Measurements from ENCODE around the gene LRRC75B. TPM values are rescaled to one million over a fixed set of nuclear protein-coding genes. Genes with fewer than 3 reads are reported as not detected.

The LRRC75B gene
- total RNA-seq, 3 donors from 2014 or later (not counting 1 experiment from before 2014, with no cell fraction given), result 1.7 to 4.8 (median 2.3) TPM

- 73% methylated on average over 6 of the region's 6 CpGs for WGBS (ENCODE audit: insufficient coverage)
- H3K4me1 Mint-ChIP-seq, result no peaks in the 10 kb centered on the region
- ATAC-seq, result peak in 1 of 3 donors; percentile 43
- no peak overlapping the region for H3K4me3 Mint-ChIP-seq
- Histone ChIP-seq H3K27ac (ENCODE audit: low read length) (no peak overlapping the region), H3K9me3 (ENCODE audit: control insufficient read depth, insufficient read depth, low read length) (no peaks in the 10 kb centered on the region), H3K27me3 (ENCODE audit: control insufficient read depth, insufficient read depth, low read length) (no peaks in the 10 kb centered on the region), H3K4me1 (ENCODE audit: control insufficient read depth, insufficient read depth, low read length) (peaks cover 12% of the 10 kb centered on the region), H3K36me3 (ENCODE audit: control insufficient read depth, insufficient read depth, low read length) (peaks cover 35% of the 10 kb centered on the region), H3K4me3 (ENCODE audit: low read length) (no peak overlapping the region)
- H3K27me3 Mint-ChIP-seq (ENCODE audit: low read depth in 2 of 2), result no peaks in the 10 kb centered on the region
- H3K9me3 Mint-ChIP-seq, result no peaks in the 10 kb centered on the region
- no peak for TF ChIP-seq CTCF (IDR thresholded peaks at IDR 0.05)
- H3K36me3 Mint-ChIP-seq, result peaks cover 3% of the 10 kb centered on the region
- intact Hi-C loops (cut with micrococcal nuclease), result no loop called here
- no peak overlapping the region for H3K27ac Mint-ChIP-seq
- DNase-seq, result no peak
Measured at GRCh38 chr22:24541681-24542515, 51.0 kb downstream of the LRRC75B start.

- Mint-ChIP-seq H3K4me1 (no peaks in the 10 kb centered on the region), H3K36me3 (no peaks in the 10 kb centered on the region), H3K27ac (no peak overlapping the region), H3K9me3 (no peaks in the 10 kb centered on the region), H3K4me3 (no peak overlapping the region), H3K27me3 (ENCODE audit: low read depth in 2 of 2) (no peaks in the 10 kb centered on the region)
- 97% methylated on average over 2 of the region's 2 CpGs for WGBS (ENCODE audit: insufficient coverage)
- no peak for TF ChIP-seq CTCF (IDR thresholded peaks at IDR 0.05)
- H3K27me3 ChIP-seq (ENCODE audit: control insufficient read depth, insufficient read depth, low read length), result no peaks in the 10 kb centered on the region
- H3K9me3 ChIP-seq (ENCODE audit: control insufficient read depth, insufficient read depth, low read length), result no peaks in the 10 kb centered on the region
- H3K4me1 ChIP-seq (ENCODE audit: control insufficient read depth, insufficient read depth, low read length), result peaks cover 12% of the 10 kb centered on the region
- intact Hi-C loops (cut with micrococcal nuclease), result no loop called here
- ATAC-seq, result no peak
- H3K27ac ChIP-seq (ENCODE audit: low read length), result no peak overlapping the region
- H3K4me3 ChIP-seq (ENCODE audit: low read length), result no peak overlapping the region
- DNase-seq, result no peak
- peaks cover 29% of the 10 kb centered on the region for H3K36me3 ChIP-seq (ENCODE audit: control insufficient read depth, insufficient read depth, low read length)
Measured at GRCh38 chr22:24540470-24540869, 52.4 kb downstream of the LRRC75B start.

GRCh38 chr22:24536089-24536488, 56.8 kb downstream of the LRRC75B start:
- no peak for DNase-seq
- Histone ChIP-seq H3K27ac (ENCODE audit: low read length) (no peak overlapping the region), H3K36me3 (ENCODE audit: control insufficient read depth, insufficient read depth, low read length) (peaks cover 11% of the 10 kb centered on the region), H3K27me3 (ENCODE audit: control insufficient read depth, insufficient read depth, low read length) (no peaks in the 10 kb centered on the region), H3K4me1 (ENCODE audit: control insufficient read depth, insufficient read depth, low read length) (no peaks in the 10 kb centered on the region), H3K4me3 (ENCODE audit: low read length) (no peak overlapping the region), H3K9me3 (ENCODE audit: control insufficient read depth, insufficient read depth, low read length) (no peaks in the 10 kb centered on the region)
- Mint-ChIP-seq H3K9me3 (no peaks in the 10 kb centered on the region), H3K27ac (no peak overlapping the region), H3K27me3 (ENCODE audit: low read depth in 2 of 2) (no peaks in the 10 kb centered on the region), H3K4me3 (no peak overlapping the region), H3K4me1 (no peaks in the 10 kb centered on the region), H3K36me3 (no peaks in the 10 kb centered on the region)
- TF ChIP-seq CTCF (IDR thresholded peaks at IDR 0.05), result no peak
- 93% methylated on average over 3 of the region's 3 CpGs for WGBS (ENCODE audit: insufficient coverage)
- intact Hi-C loops (cut with micrococcal nuclease), result no loop called here
- no peak for ATAC-seq

Other genes starting within 250 kb of the LRRC75B start
- 10 to 100 TPM; 11.0 to 15.0 (median 11.7) TPM for gene ADORA2A, start 165.5 kb downstream of the LRRC75B start, total RNA-seq
- 1 to 10 TPM in 1 of 3 donors, under 1 TPM in 2; 0.33 to 1.6 (median 0.50) TPM for gene UPB1, start 97.7 kb downstream of the LRRC75B start, total RNA-seq
- 100 to 1,000 TPM in 1 of 3 donors, 10 to 100 TPM in 2; 76.9 to 102 (median 94.9) TPM for gene GUCD1, start 37.9 kb downstream of the LRRC75B start, total RNA-seq
- gene SNRPD3, start 37.1 kb downstream of the LRRC75B start, total RNA-seq, result 10 to 100 TPM; 40.9 to 44.6 (median 44.0) TPM
- 10 to 100 TPM in 1 of 3 donors, 1 to 10 TPM in 2; 4.0 to 11.9 (median 7.0) TPM for gene GGT1, start 10.1 kb upstream of the LRRC75B start, total RNA-seq
- not detected for gene PIWIL3, start 181.6 kb upstream of the LRRC75B start, total RNA-seq
- gene SGSM1, start 213.1 kb upstream of the LRRC75B start, total RNA-seq, result 10 to 100 TPM; 13.9 to 15.4 (median 13.9) TPM